ENCODE measurements around the gene ENTREP3.
"Not testable (repeated sequence)": the region's sequence is repeated elsewhere in the genome, so short reads cannot be mapped to it uniquely, and the experiment has no call there.

ENTREP3 gene

DNA sequence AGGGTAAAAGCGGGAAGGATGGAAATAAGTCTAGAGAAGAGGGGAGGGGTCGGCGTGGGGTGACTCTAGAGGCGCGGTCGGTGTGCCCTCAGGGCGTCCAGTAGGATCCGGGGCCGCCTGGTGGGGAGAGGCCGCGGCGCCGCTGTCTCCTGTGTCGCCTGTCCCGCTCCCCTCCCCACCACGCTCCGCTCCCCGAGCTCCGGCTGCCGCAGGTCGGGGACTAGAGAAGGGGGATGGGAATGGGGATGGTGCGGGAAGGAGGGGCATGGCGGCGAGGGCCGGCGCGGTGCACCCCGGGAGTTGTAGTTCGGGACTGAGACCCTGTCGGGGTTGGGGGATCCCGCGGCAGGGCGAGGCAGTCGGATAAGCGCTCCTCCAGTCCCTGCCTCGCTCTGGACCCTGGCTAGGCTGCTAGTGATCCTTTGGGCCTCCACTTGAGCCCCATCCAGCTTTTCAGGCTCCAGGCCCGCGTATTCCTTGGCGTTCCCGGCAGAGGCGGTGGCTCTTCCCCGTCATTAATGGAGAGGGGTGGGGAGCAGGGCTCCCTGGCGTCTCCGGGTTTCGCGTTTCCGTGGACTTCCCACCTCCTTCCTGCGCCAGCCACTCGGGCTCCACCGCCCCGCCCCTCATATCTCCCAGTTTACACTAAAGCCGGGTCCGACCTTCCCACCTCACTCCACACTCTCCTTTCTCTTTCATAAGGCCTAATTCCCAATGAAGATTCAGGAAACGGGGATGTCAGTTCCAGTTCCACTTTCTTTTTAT is at the start of gene ENTREP3:
Gene ENTREP3 (minus strand): TSS at position 241 of the 765 bp plus-strand sequence. CDS start 606 bp downstream, outside the sequence.
- DNase-seq: peak; percentile 82

DNA sequence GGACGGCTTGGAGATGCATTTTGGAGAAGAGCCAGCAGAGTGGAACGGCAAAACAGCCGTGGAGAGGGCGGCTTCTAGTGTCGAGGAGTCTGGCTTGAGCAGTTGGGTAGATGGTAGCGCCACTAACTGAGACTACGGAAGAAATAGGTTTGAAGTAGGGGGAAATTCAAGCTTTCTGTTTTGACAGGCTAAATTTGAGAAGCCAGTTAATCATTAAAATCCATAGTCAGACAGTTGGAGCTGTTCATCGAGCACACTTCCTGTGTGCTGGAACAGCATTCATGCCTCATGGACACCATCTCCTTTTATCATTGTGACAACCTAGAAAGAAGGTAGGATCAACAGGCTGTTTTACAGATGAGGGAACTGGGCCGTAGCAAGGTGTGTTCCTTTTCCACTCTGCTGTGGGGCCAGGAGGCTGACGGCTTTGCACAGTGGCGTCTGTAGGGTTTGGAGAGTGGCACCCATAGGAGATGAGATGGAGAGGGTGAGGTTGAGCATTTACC is 49.3 kb upstream of the ENTREP3 start:
- DNase-seq: no peak

- no peak for DNase-seq
Measured at GRCh38 chr1:155301342-155301841, 46.1 kb upstream of the ENTREP3 start, which contains the start of gene PKLR. Gene PKLR, minus strand, starts transcription at chr1:155301438. Its CDS starts 43 bp downstream, at chr1:155301395.

- DNase-seq: no peak
Measured at GRCh38 chr1:155300553-155301329, 45.5 kb upstream of the ENTREP3 start.

DNA sequence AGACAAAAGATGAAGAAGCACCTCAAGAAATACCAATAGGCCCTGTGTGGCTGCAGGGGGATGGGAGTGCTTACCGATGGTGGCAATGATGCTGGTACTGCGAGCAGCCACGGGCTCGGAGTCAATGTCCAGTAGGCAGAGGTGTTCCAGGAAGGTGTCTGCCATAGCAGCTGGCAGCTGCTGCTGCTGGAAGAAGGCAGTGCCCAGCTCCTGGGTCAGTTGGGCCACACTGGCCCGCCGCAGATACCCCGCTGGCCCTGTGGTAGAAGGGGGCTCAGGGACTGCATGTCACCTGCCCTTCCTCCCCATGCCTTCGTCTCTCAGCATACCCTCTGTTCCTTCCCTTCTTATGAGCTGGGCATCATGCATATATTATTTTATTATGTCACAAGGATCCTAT is 44.7 kb upstream of the ENTREP3 start:
- DNase-seq: no peak

DNA sequence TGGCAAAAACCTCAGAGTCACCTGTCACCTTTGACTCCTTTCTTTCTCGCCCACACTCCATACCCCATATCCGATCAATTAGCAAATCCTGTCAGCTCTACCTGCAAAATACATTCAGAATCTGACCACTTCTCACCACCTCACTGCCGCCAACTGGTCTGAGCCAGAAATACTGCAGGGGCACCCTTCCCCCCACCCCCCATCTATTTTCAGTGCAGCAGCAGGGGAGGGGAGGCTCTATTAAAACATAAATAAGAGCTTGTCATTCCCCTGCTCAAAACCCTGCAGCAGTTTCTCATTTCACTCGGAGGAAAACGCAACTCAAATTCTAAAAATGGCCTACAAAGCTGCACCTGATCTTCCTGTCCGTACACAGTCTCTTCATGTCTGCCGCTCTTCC is 42.1 kb upstream of the ENTREP3 start:
- no peak for DNase-seq

DNA sequence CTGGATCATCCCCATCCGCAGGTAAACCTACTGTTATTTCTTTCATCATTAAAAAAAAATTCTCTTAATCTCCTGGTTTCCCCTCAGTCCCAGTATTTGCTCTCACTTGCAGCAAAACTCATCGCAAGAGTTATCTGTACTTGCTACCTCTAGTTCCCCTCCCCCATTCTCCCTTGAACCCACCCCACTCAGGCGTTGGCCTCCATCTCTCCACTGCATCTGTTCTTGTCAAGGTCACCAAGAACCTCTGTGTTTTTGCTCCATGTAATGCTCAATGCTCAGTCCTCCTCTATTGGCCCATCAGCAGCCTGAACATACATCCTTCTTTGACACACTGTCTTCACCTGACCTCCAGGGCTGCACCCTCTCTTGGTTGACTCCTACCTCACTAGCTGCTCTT is 41.4 kb upstream of the ENTREP3 start:
- DNase-seq: no peak

- DNase-seq: no peak
Measured at GRCh38 chr1:155295942-155296267, 40.6 kb upstream of the ENTREP3 start.

GRCh38 chr1:155295183-155295941 is 40.1 kb upstream of the ENTREP3 start:
- DNase-seq: no peak

DNA sequence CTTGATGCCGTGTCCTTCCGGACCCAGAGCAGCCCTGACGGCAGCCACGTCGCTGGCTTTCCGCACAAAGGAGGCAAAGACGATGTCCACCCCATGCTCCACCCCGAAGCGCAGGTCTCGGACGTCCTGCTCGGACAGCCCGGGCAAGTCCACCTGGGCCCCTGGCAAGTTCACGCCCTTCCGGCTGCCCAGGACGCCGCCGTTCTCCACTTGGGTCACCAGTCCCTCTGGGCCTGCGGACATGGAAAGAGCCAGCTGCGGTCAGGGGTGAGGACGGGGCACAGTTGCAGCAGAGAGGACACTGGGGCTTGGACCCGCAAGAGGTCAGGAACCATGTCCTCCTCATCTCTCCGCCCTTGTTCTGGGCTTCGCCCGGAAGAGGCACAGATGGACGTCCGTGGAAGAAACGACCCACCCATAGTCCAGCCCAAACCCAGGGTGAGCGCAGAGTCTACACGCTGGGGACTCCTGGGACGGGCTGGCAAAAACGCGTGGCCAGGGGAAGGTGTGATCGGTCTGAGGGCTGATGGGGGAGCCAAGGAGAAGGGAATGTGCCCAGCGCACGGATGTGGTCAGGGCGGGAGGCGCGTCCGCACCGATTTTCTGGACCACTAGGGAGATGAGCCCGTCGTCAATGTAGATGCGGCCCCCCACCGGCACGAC is 39.4 kb upstream of the ENTREP3 start:
- no peak for DNase-seq

- no peak for DNase-seq
Measured at GRCh38 chr1:155293086-155293749, 37.9 kb upstream of the ENTREP3 start.

DNA sequence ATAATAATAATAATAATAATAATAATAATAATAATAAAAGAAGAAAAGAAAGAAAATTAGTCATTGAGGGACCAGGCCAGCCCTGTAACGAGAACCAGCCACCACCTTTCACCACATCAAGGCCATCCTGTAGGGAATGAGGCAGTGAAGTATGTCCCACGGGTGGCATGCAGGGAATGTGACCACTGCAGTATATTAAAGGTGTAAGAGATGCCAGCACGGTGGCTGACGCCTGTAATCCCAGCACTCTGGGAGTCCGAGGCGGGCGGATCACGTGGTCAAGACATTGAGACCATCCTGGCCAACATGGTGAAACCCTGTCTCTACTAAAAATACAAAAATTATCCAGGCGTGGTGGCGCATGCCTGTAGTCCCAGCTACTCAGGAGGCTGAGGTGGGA is 35.7 kb upstream of the ENTREP3 start:
- not testable (repeated sequence) for DNase-seq

GRCh38 chr1:155287987-155288543 is 32.8 kb upstream of the ENTREP3 start:
- no peak for DNase-seq

DNA sequence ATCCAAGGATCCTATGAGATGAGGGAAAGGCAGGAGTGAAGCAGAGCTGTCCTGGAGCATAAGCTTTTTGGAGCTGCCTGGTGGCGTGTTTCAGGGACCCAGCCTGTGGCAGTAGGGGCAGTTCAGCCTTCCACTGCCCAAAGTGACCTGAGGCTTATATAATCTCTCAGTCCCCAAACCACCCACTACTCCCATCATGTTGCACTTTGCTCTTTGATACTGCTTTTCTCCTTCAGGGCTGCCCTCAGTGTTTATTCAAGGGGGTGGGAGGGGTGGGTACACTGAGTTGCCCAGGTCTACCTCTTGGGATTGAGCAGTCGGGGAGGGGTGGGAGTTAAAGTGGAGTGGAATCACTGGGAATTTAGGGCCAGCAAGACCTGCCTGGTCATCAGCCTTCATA is 31.3 kb upstream of the ENTREP3 start:
- no peak for DNase-seq

DNA sequence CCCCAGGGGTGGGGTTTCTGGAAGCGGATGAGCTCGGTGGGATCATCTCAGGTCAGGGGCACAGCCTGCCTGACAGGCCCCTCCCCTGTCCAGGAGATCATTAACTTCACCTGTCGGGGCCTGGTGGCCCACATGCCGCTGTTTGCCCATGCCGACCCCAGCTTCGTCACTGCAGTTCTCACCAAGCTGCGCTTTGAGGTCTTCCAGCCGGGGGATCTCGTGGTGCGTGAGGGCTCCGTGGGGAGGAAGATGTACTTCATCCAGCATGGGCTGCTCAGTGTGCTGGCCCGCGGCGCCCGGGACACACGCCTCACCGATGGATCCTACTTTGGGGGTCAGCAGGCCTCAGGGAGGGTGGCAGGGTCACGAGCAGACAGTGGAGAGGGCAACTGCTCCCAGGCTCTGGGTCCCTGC is 30.4 kb upstream of the ENTREP3 start:
- DNase-seq: no peak

GRCh38 chr1:155285063-155285462 is 29.8 kb upstream of the ENTREP3 start:
- no peak for DNase-seq

GRCh38 chr1:155284476-155284875 is 29.2 kb upstream of the ENTREP3 start:
- DNase-seq: no peak

DNA sequence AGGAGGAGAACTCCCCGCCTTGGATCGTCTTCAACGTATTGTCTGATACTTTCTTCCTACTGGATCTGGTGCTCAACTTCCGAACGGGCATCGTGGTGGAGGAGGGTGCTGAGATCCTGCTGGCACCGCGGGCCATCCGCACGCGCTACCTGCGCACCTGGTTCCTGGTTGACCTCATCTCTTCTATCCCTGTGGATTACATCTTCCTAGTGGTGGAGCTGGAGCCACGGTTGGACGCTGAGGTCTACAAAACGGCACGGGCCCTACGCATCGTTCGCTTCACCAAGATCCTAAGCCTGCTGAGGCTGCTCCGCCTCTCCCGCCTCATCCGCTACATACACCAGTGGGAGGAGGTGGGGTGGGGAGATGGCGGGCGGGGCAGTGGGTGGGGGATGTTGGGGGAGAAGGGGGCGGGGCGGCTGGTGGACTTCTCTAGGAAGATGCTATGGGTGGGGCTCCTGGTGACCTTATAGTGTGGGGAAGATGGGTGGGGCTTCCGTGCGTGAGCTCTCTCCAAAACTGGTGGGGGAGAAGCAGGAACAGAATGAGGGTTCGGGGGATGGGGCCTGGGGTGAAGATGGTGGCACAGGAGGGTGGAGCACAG is 27.3 kb upstream of the ENTREP3 start:
- DNase-seq: no peak

GRCh38 chr1:155279268-155279667 is 24.0 kb upstream of the ENTREP3 start:
- DNase-seq: no peak

GRCh38 chr1:155278689-155279160 is 23.4 kb upstream of the ENTREP3 start:
- no peak for DNase-seq
